WTC11 (cell line): ENCODE data around the gene EIF2S1. TPM values are rescaled to one million over a fixed set of nuclear protein-coding genes. Genes with fewer than 3 reads are reported as not detected.

ENCODE experiments used
- ATAC-seq: fragments of 200-7000 bp; cut with Tn5 transposase; 2 replicates; pipeline ENCODE4 v1.10.0; 2021; ENCODE audit warnings: mild to moderate bottlenecking, moderate library complexity
- CTCF ChIA-PET: fragments of 300-600 bp; sonication (Branson Sonifier 250); formaldehyde crosslinking; loops from one replicate; lab custom pipeline; 2021; ENCODE audit warnings: antibody characterized with exemption; lab: Charles Lee
- POLR2A ChIA-PET: fragments of 350-600 bp; sonication (Branson Sonifier 250); formaldehyde crosslinking; loops from one replicate; lab custom pipeline; 2021; ENCODE audit warnings: antibody characterized with exemption; lab: Charles Lee
- DNase-seq: peaks from one replicate; pipeline ENCODE4 v3.0.0; 2021; ENCODE audit warnings: low spot score
- H3K27ac Mint-ChIP-seq: 2 replicates; pipeline ENCODE4 v1.8.0; 2021; ENCODE audit warnings: mixed read lengths
- H3K27me3 Mint-ChIP-seq: 2 replicates; pipeline ENCODE4 v1.8.0; 2021; ENCODE audit warnings: low read depth, mild to moderate bottlenecking, moderate library complexity, mixed read lengths
- H3K36me3 Mint-ChIP-seq: 2 replicates; pipeline ENCODE4 v1.8.0; 2021; ENCODE audit warnings: mixed read lengths
- H3K4me1 Mint-ChIP-seq: 2 replicates; pipeline ENCODE4 v1.8.0; 2022; ENCODE audit warnings: mixed read lengths
- H3K4me3 Mint-ChIP-seq: 2 replicates; pipeline ENCODE4 v1.8.0; 2021; ENCODE audit warnings: mild to moderate bottlenecking, moderate library complexity, mixed read lengths
- H3K9me3 Mint-ChIP-seq: 2 replicates; pipeline ENCODE4 v1.8.0; 2021; ENCODE audit warnings: mixed read lengths
- AFF4 ChIP-seq: sonication (generic); formaldehyde crosslinking; IDR thresholded peaks from 2 replicates; pipeline ENCODE4 v1.8.1; 2023; ENCODE audit warnings: mild to moderate bottlenecking, missing genetic modification reagents, borderline replicate concordance
- AR ChIP-seq: fragments of 250-450 bp; sonication (Bioruptor Pico); IDR thresholded peaks from 2 replicates; pipeline ENCODE4 v1.9.0; 2021; ENCODE audit warnings: mild to moderate bottlenecking
- ATF1 ChIP-seq: sonication (generic); formaldehyde crosslinking; IDR thresholded peaks from 2 replicates; pipeline ENCODE4 v1.8.1; 2023; ENCODE audit warnings: mild to moderate bottlenecking, moderate library complexity, missing genetic modification reagents
- CTCF ChIP-seq: fragments of 200-600 bp; IDR thresholded peaks from 2 replicates; pipeline ENCODE4 v1.8.0; 2022; ENCODE audit warnings: antibody characterized with exemption
- EMX1 ChIP-seq: fragments of 250-450 bp; sonication (Bioruptor Pico); IDR thresholded peaks from 2 replicates; pipeline ENCODE4 v1.8.0; 2021; ENCODE audit warnings: mild to moderate bottlenecking
- ERG ChIP-seq: fragments of 250-450 bp; sonication (Bioruptor Pico); IDR thresholded peaks from 2 replicates; pipeline ENCODE4 v1.8.0; 2021; ENCODE audit warnings: mild to moderate bottlenecking
- IRF2 ChIP-seq: sonication (generic); formaldehyde crosslinking; IDR thresholded peaks from 2 replicates; pipeline ENCODE4 v1.8.0; 2022; ENCODE audit warnings: low read depth, missing genetic modification reagents, borderline replicate concordance
- MAX ChIP-seq: sonication (generic); formaldehyde crosslinking; IDR thresholded peaks from 2 replicates; pipeline ENCODE4 v1.8.0; 2022; ENCODE audit warnings: mild to moderate bottlenecking, missing genetic modification reagents
- MLX ChIP-seq: sonication (generic); formaldehyde crosslinking; IDR thresholded peaks from 2 replicates; pipeline ENCODE4 v1.8.1; 2023; ENCODE audit warnings: mild to moderate bottlenecking, missing genetic modification reagents, moderate library complexity
- NFYB ChIP-seq: sonication (generic); formaldehyde crosslinking; conservative IDR thresholded peaks from 2 replicates; pipeline ENCODE4 v1.8.0; 2022; ENCODE audit warnings: low read depth, missing genetic modification reagents
- PRDM15 ChIP-seq: sonication (generic); formaldehyde crosslinking; IDR thresholded peaks from 2 replicates; pipeline ENCODE4 v1.8.0; 2022; ENCODE audit warnings: missing genetic modification reagents
- RORB ChIP-seq: fragments of 250-450 bp; sonication (Bioruptor Pico); IDR thresholded peaks from 2 replicates; pipeline ENCODE4 v1.9.0; 2021; ENCODE audit warnings: mild to moderate bottlenecking
- SMAD4 ChIP-seq: sonication (generic); formaldehyde crosslinking; IDR thresholded peaks from 2 replicates; pipeline ENCODE4 v1.8.0; 2022; ENCODE audit warnings: mild to moderate bottlenecking, missing genetic modification reagents
- STAT6 ChIP-seq: sonication (generic); formaldehyde crosslinking; conservative IDR thresholded peaks from 2 replicates; pipeline ENCODE4 v1.8.1; 2023; ENCODE audit warnings: mild to moderate bottlenecking, low read depth, missing genetic modification reagents, moderate library complexity
- TEAD4 ChIP-seq: sonication (generic); formaldehyde crosslinking; IDR thresholded peaks from 2 replicates; pipeline ENCODE4 v1.8.0; 2022; ENCODE audit warnings: mild to moderate bottlenecking, missing genetic modification reagents
- ZNF416 ChIP-seq: fragments of 250-450 bp; sonication (Bioruptor Pico); IDR thresholded peaks from 2 replicates; pipeline ENCODE4 v1.9.0; 2021; ENCODE audit warnings: mild to moderate bottlenecking, inconsistent platforms
- total RNA-seq: library from RNA; stranded (reverse); gene quantifications from 3 replicates; pipeline ENCODE4 v1.2.3, GENCODE V29; 2021

EIF2S1 gene
- total RNA-seq, 1 experiment from 2014 or later: 137 TPM

- H3K27ac Mint-ChIP-seq: no peak overlapping the region
- ChIA-PET POLR2A (no interaction called here), CTCF (no interaction called here)
- TF ChIP-seq EMX1 (no peak), ZNF416 (CRISPR knock-in tag) (no peak), IRF2 (CRISPR knock-in tag) (no peak), TEAD4 (no peak)
- H3K4me3 Mint-ChIP-seq: no peak overlapping the region
- ATAC-seq (no peak), DNase-seq (no peak)
- peaks cover 52% of the 10 kb centered on the region for H3K36me3 Mint-ChIP-seq
- H3K27me3 Mint-ChIP-seq: no peaks in the 10 kb centered on the region
- H3K4me1 Mint-ChIP-seq: no peaks in the 10 kb centered on the region
- H3K9me3 Mint-ChIP-seq: no peaks in the 10 kb centered on the region
Measured at GRCh38 chr14:67371247-67372148, 11.4 kb downstream of the EIF2S1 start.

- Mint-ChIP-seq H3K9me3 (no peaks in the 10 kb centered on the region), H3K4me1 (no peaks in the 10 kb centered on the region), H3K36me3 (peaks cover 58% of the 10 kb centered on the region), H3K27ac (no peak overlapping the region), H3K27me3 (no peaks in the 10 kb centered on the region), H3K4me3 (no peak overlapping the region)
- ATAC-seq (no peak), DNase-seq (no peak)
- ChIA-PET CTCF (no interaction called here), POLR2A (no interaction called here)
- TF ChIP-seq NFYB (CRISPR knock-in tag): no peak
- TF ChIP-seq CTCF: no peak
- TF ChIP-seq AR (CRISPR knock-in tag): no peak
- no peak for TF ChIP-seq MAX (CRISPR knock-in tag)
- no peak for TF ChIP-seq SMAD4
- TF ChIP-seq ATF1 (CRISPR knock-in tag): no peak
- TF ChIP-seq ERG (CRISPR knock-in tag): no peak
- TF ChIP-seq MLX: no peak
- no peak for TF ChIP-seq PRDM15 (CRISPR knock-in tag)
- no peak for TF ChIP-seq AFF4 (CRISPR knock-in tag)
- no peak for TF ChIP-seq STAT6 (CRISPR knock-in tag)
- TF ChIP-seq RORB (CRISPR knock-in tag): no peak
Measured at GRCh38 chr14:67372833-67373232, 12.7 kb downstream of the EIF2S1 start.
